H1 (cell line): ENCODE measurements around the gene CLEC10A. TPM values are rescaled to one million over a fixed set of nuclear protein-coding genes. Genes with fewer than 3 reads are reported as not detected.

Source experiments
- CTCF ChIA-PET: fragments of 300-600 bp; sonication (Branson Sonifier 250); formaldehyde crosslinking; loops from one replicate; lab custom pipeline; 2021; ENCODE audit not compliant: partially characterized antibody; lab: Charles Lee
- POLR2A ChIA-PET: fragments of 300-600 bp; sonication (Branson Sonifier 250); formaldehyde crosslinking; loops from one replicate; lab custom pipeline; 2021; ENCODE audit warnings: inconsistent platforms; ENCODE audit not compliant: partially characterized antibody; lab: Charles Lee
- DNase-seq, 2 experiments: peaks; one replicate each; pipeline versions ENCODE4 v3.0.0 to v3.0.0-alpha.2; 2010 to 2022; ENCODE audit warnings: low spot score in 2 of 2, low read depth in 1 of 2, mixed read lengths in 1 of 2
- FAIRE-seq: peaks from 2 replicates; lab custom pipeline; 2011; peaks lifted over from hg19 to GRCh38; lab: Jason Lieb, UNC
- H2AFZ ChIP-seq: 2 replicates; pipeline ENCODE4 v1.8.1; 2012; ENCODE audit warnings: low read length, inconsistent platforms
- H2AK5ac ChIP-seq: 2 replicates; pipeline ENCODE4 v1.6.1; 2013; ENCODE audit warnings: low read depth, low read length
- H2BK120ac ChIP-seq: replicated peaks from 2 replicates; pipeline ENCODE3; 2013; ENCODE audit warnings: low read depth, low read length, inconsistent platforms
- H2BK12ac ChIP-seq: 2 replicates; pipeline ENCODE4 v1.6.1; 2013; ENCODE audit warnings: low read depth, low read length
- H2BK15ac ChIP-seq: 2 replicates; pipeline ENCODE4 v1.6.1; 2013; ENCODE audit warnings: low read length
- H2BK20ac ChIP-seq: 2 replicates; pipeline ENCODE4 v1.6.1; 2013; ENCODE audit warnings: low read length
- H2BK5ac ChIP-seq: 2 replicates; pipeline ENCODE4 v1.6.1; 2013; ENCODE audit warnings: low read depth, low read length
- H3K14ac ChIP-seq: 2 replicates; pipeline ENCODE4 v1.6.1; 2013; ENCODE audit warnings: inconsistent platforms; ENCODE audit not compliant: insufficient read length
- H3K18ac ChIP-seq: 2 replicates; pipeline ENCODE4 v1.6.1; 2013; ENCODE audit warnings: low read length; ENCODE audit errors: extremely low read depth
- H3K23ac ChIP-seq: 2 replicates; pipeline ENCODE4 v1.6.1; 2013; ENCODE audit warnings: inconsistent platforms; ENCODE audit not compliant: insufficient read length
- H3K23me2 ChIP-seq: 2 replicates; pipeline ENCODE4 v1.6.1; 2013; ENCODE audit warnings: low read depth, low read length
- H3K27ac ChIP-seq: 2 replicates; pipeline ENCODE4 v1.6.1; 2011; ENCODE audit warnings: low read depth, low read length, inconsistent platforms
- H3K27me3 ChIP-seq, 4 experiments: replicated peaks in 1 of 4; 1 replicate in 1 of 4; 2 replicates in 3 of 4; pipeline versions ENCODE4 v1.6.1 to v1.8.1; 2011 to 2013; ENCODE audit warnings: low read length in 3 of 4, mild to moderate bottlenecking in 3 of 4, inconsistent platforms in 2 of 4, mixed read lengths in 2 of 4, moderate library complexity in 1 of 4; ENCODE audit not compliant: control insufficient read depth in 3 of 4, insufficient read depth in 3 of 4; ENCODE audit errors: extremely low read depth in 1 of 4
- H3K36me3 ChIP-seq, 4 experiments: 2 replicates each; pipeline versions ENCODE4 v1.6.1 to v1.8.1; 2011 to 2013; ENCODE audit warnings: mild to moderate bottlenecking in 4 of 4, low read length in 3 of 4, moderate library complexity in 2 of 4, control low read depth in 1 of 4, inconsistent platforms in 1 of 4; ENCODE audit not compliant: insufficient read depth in 4 of 4, control insufficient read depth in 2 of 4
- H3K4ac ChIP-seq: replicated peaks from 2 replicates; pipeline ENCODE3; 2013; ENCODE audit warnings: low read length, low read depth, mixed read lengths, inconsistent platforms; ENCODE audit not compliant: insufficient read length
- H3K4me1 ChIP-seq, 4 experiments: replicated peaks in 1 of 4; 1 replicate in 1 of 4; 2 replicates in 3 of 4; pipeline versions ENCODE4 v1.6.1 to v1.8.1; 2011 to 2013; ENCODE audit warnings: low read length in 3 of 4, inconsistent platforms in 2 of 4, mixed read lengths in 1 of 4; ENCODE audit not compliant: insufficient read depth in 4 of 4, control insufficient read depth in 3 of 4
- H3K4me2 ChIP-seq, 2 experiments: 2 replicates each; pipeline versions ENCODE4 v1.6.1 to v1.8.1; 2011 to 2013; ENCODE audit warnings: low read depth in 2 of 2, low read length in 2 of 2, control low read depth in 1 of 2, inconsistent platforms in 1 of 2, mild to moderate bottlenecking in 1 of 2; ENCODE audit not compliant: insufficient read depth in 1 of 2
- H3K4me3 ChIP-seq, 4 experiments: fragments of 200-600, 300-600 bp in 1 of 4; sonication (generic), shearing (Covaris generic), sonication (Bioruptor Twin) in 1 of 4; 2 replicates each; pipeline versions ENCODE4 v1.5.1 to v1.8.1; 2011 to 2016; ENCODE audit warnings: low read length in 4 of 4, low read depth in 3 of 4, control low read depth in 2 of 4, inconsistent platforms in 2 of 4, mild to moderate bottlenecking in 2 of 4, mixed read lengths in 1 of 4, moderate library complexity in 1 of 4; ENCODE audit not compliant: insufficient read depth in 2 of 4; ENCODE audit errors: extremely low read depth in 1 of 4
- H3K56ac ChIP-seq: replicated peaks from 2 replicates; pipeline ENCODE3; 2013; ENCODE audit warnings: low read depth, mild to moderate bottlenecking, mixed read lengths, low read length, inconsistent platforms; ENCODE audit not compliant: insufficient read length
- H3K79me1 ChIP-seq: 2 replicates; pipeline ENCODE4 v1.6.1; 2013; ENCODE audit warnings: low read depth, low read length, control low read depth
- H3K79me2 ChIP-seq, 2 experiments: 2 replicates each; pipeline versions ENCODE4 v1.6.1 to v1.8.1; 2012 to 2013; ENCODE audit warnings: low read length in 2 of 2, mild to moderate bottlenecking in 2 of 2, inconsistent platforms in 1 of 2; ENCODE audit not compliant: insufficient read depth in 2 of 2, control insufficient read depth in 1 of 2
- H3K9ac ChIP-seq, 4 experiments: replicated peaks in 1 of 4; 1 replicate in 1 of 4; 2 replicates in 3 of 4; pipeline versions ENCODE4 v1.6.1 to v1.8.1; 2011 to 2013; ENCODE audit warnings: low read depth in 3 of 4, low read length in 3 of 4, control low read depth in 2 of 4, mild to moderate bottlenecking in 2 of 4, moderate library complexity in 2 of 4, inconsistent platforms in 1 of 4; ENCODE audit errors: extremely low read depth in 1 of 4
- H3K9me3 ChIP-seq, 2 experiments: 2 replicates each; pipeline versions ENCODE4 v1.6.1 to v1.8.1; 2012 to 2013; ENCODE audit warnings: mild to moderate bottlenecking in 2 of 2, moderate library complexity in 2 of 2, control low read depth in 1 of 2, inconsistent platforms in 1 of 2, low read depth in 1 of 2, low read length in 1 of 2, mixed read lengths in 1 of 2; ENCODE audit not compliant: insufficient read depth in 2 of 2
- H4K20me1 ChIP-seq, 2 experiments: replicated peaks in 1 of 2; 2 replicates each; pipeline versions ENCODE3 to v1.8.1; 2011 to 2013; ENCODE audit warnings: inconsistent platforms in 2 of 2, low read length in 2 of 2, mild to moderate bottlenecking in 1 of 2; ENCODE audit not compliant: insufficient read depth in 2 of 2, control insufficient read depth in 1 of 2
- H4K5ac ChIP-seq: 2 replicates; pipeline ENCODE4 v1.6.1; 2013; ENCODE audit warnings: low read length, low read depth, mixed read lengths, inconsistent platforms; ENCODE audit not compliant: insufficient read length
- H4K8ac ChIP-seq: 2 replicates; pipeline ENCODE4 v1.8.0; 2013; ENCODE audit warnings: mild to moderate bottlenecking, moderate library complexity, low read length, inconsistent platforms; ENCODE audit not compliant: insufficient read depth; ENCODE audit errors: extremely low read depth
- H4K91ac ChIP-seq: replicated peaks from 2 replicates; pipeline ENCODE3; 2013; ENCODE audit warnings: low read length, mixed read lengths, inconsistent platforms; ENCODE audit not compliant: insufficient read length
- ASH2L ChIP-seq: fragments of 200-600, 300-600 bp; sonication (generic); IDR thresholded peaks from one replicate; pipeline ENCODE4 v1.7.1; 2017; ENCODE audit warnings: low read length
- CEBPB ChIP-seq: IDR thresholded peaks from 2 replicates; pipeline ENCODE4 v1.6.1; 2012; ENCODE audit warnings: low read depth, low read length
- CHD1 ChIP-seq: IDR thresholded peaks from 2 replicates; pipeline ENCODE4 v1.6.1; 2012; ENCODE audit warnings: low read depth, low read length, improper control_type of control experiment
- CTBP2 ChIP-seq: IDR thresholded peaks from 2 replicates; pipeline ENCODE4 v1.7.0; 2011; ENCODE audit warnings: borderline replicate concordance, mild to moderate bottlenecking, moderate library complexity, mixed read lengths, low read length; ENCODE audit not compliant: insufficient read depth, insufficient read length
- CTCF ChIP-seq, 3 experiments: IDR thresholded peaks; 1 replicate in 2 of 3; 2 replicates in 1 of 3; pipeline versions ENCODE4 v1.5.1 to v1.6.1; 2011; ENCODE audit warnings: low read length in 3 of 3, mild to moderate bottlenecking in 3 of 3, inconsistent platforms in 2 of 3, low read depth in 1 of 3, moderate library complexity in 1 of 3; ENCODE audit not compliant: insufficient read depth in 1 of 3; ENCODE audit errors: control extremely low read depth in 1 of 3
- EZH2 ChIP-seq: fragments of 200-600 bp; sonication (generic); IDR thresholded peaks from 2 replicates; pipeline ENCODE4 v1.7.1; 2012; ENCODE audit warnings: low read depth, mild to moderate bottlenecking, moderate library complexity, low read length, inconsistent platforms; ENCODE audit not compliant: severe bottlenecking
- MAFK ChIP-seq: IDR thresholded peaks from 2 replicates; pipeline ENCODE4 v1.6.1; 2012; ENCODE audit warnings: low read depth, mild to moderate bottlenecking, improper control_type of control experiment, low read length
- NANOG ChIP-seq: IDR thresholded peaks from 2 replicates; pipeline ENCODE4 v1.6.1; 2011; ENCODE audit warnings: low read length, low read depth, mild to moderate bottlenecking, inconsistent platforms; ENCODE audit not compliant: insufficient read depth, poor library complexity, severe bottlenecking
- TBP ChIP-seq: IDR thresholded peaks from 2 replicates; pipeline ENCODE4 v1.6.1; 2011; ENCODE audit warnings: low read depth, low read length, improper control_type of control experiment
- ZNF274 ChIP-seq: IDR thresholded peaks from 2 replicates; pipeline ENCODE4 v1.7.0; 2012; ENCODE audit warnings: low read length, borderline replicate concordance; ENCODE audit errors: extremely low read depth
- WGBS, 2 experiments: shearing (Covaris generic) in 1 of 2; methylation state at CpG; one replicate each; pipeline versions ENCODE4 v1.1.6 to v1.1.7; 2013 to 2015; ENCODE audit warnings: low lambda C conversion rate in 2 of 2, mixed read lengths in 2 of 2, inconsistent platforms in 1 of 2, low coverage in 1 of 2, missing lambda C conversion rate in 1 of 2; ENCODE audit not compliant: insufficient replicate concordance in 2 of 2, insufficient coverage in 1 of 2, insufficient read length in 1 of 2; ENCODE audit errors: extremely low coverage in 1 of 2, missing lambda C conversion rate in 1 of 2; 5-methylcytosine and 5-hydroxymethylcytosine counted together
- polyA plus RNA-seq, 7 experiments: library from polyadenylated mRNA; depleted of rRNA in 3 of 7; stranded (reverse) in 5 of 7; unstranded in 2 of 7; fragments of >200 nt in 5 of 7; fragments of 200-250 nt in 2 of 7; gene quantifications; 1 replicate in 5 of 7; 2 replicates in 1 of 7; 4 replicates in 1 of 7; pipeline versions ENCODE4 v1.2.1 to v1.2.3, GENCODE V29; 2011 to 2013; ENCODE audit warnings: missing spikeins in 2 of 7, mixed read lengths in 2 of 7
- total RNA-seq: library from RNA; stranded (reverse); fragmentation: NEBNext Ultra II Directional; extraction: Animal tissue kit (Norgen Biotek cat#: 25700); gene quantifications from 2 replicates; pipeline ENCODE4 v1.2.1, GENCODE V29; 2021

CLEC10A gene
- total and polyA plus RNA-seq, 2 of the 8 experiments (the other 6 are each of a cell fraction or from before 2014, with no cell fraction given) = not detected

- Histone ChIP-seq H2BK20ac (no peak overlapping the region), H2BK12ac (no peak overlapping the region), H4K91ac (no peak overlapping the region), H3K18ac (no peak overlapping the region), H2AK5ac (no peak overlapping the region), H3K4me2 (no peak overlapping the region), H4K5ac (no peak overlapping the region), H3K4me1 (no peaks in the 10 kb centered on the region), H4K20me1 (no peaks in the 10 kb centered on the region), H3K23me2 (no peaks in the 10 kb centered on the region), H3K27me3 (no peaks in the 10 kb centered on the region; a peak in 1 of 7 replicates), H3K9ac (no peak overlapping the region), H2BK120ac (no peak overlapping the region), H3K4me3 (no peak overlapping the region), H3K36me3 (no peaks in the 10 kb centered on the region), H3K79me1 (no peaks in the 10 kb centered on the region), H4K8ac (no peak overlapping the region), H2AFZ (no peak overlapping the region), H3K14ac (no peak overlapping the region), H3K79me2 (no peaks in the 10 kb centered on the region), H3K27ac (no peak overlapping the region), H3K9me3 (no peaks in the 10 kb centered on the region; a peak in 1 of 4 replicates), H3K23ac (no peak overlapping the region), H3K56ac (no peak overlapping the region), H3K4ac (no peak overlapping the region), H2BK5ac (no peak overlapping the region), H2BK15ac (no peak overlapping the region)
- CTCF ChIA-PET = interaction anchor here (0.6 to 2.0 kb wide), 10 partner anchors 9 to 69 kb away, joined by 3 to 6 read pairs (median 4); no protein-coding TSS in a partner anchor
- no peak for TF ChIP-seq ZNF274
- TF ChIP-seq TBP = no peak
- TF ChIP-seq EZH2 = no peak
- TF ChIP-seq CTBP2 = no peak
- no peak for TF ChIP-seq ASH2L
- no peak for TF ChIP-seq CEBPB
- TF ChIP-seq NANOG = no peak
- TF ChIP-seq CTCF (IDR thresholded peaks at IDR 0.05; ENCODE audit: control extremely low read depth in 1 of 3, insufficient read depth in 1 of 3, low read depth in 1 of 3, low read length in 3 of 3) = no peak
- no peak for TF ChIP-seq MAFK
- TF ChIP-seq CHD1 = no peak
- POLR2A ChIA-PET = no interaction called here
- 97% methylated on average over 13 of the region's 13 CpGs; no CpG with 5 or more reads in 1 of the 2 experiments for WGBS, 2 experiments
- DNase-seq (no peak), FAIRE-seq (no peak)
These were observed 18.9 kb upstream of the CLEC10A start for GRCh38 chr17:7098802-7099459.
